ENCODE data around the gene CHST8.

- TF ChIP-seq CTCF (conservative IDR thresholded peaks at IDR 0.05; ENCODE audit: low read depth in 2 of 2), result no peak
- no peak for TF ChIP-seq POLR2AphosphoS5 (IDR thresholded peaks at IDR 0.05; ENCODE audit: low read depth)
- TF ChIP-seq, protein P1, sequence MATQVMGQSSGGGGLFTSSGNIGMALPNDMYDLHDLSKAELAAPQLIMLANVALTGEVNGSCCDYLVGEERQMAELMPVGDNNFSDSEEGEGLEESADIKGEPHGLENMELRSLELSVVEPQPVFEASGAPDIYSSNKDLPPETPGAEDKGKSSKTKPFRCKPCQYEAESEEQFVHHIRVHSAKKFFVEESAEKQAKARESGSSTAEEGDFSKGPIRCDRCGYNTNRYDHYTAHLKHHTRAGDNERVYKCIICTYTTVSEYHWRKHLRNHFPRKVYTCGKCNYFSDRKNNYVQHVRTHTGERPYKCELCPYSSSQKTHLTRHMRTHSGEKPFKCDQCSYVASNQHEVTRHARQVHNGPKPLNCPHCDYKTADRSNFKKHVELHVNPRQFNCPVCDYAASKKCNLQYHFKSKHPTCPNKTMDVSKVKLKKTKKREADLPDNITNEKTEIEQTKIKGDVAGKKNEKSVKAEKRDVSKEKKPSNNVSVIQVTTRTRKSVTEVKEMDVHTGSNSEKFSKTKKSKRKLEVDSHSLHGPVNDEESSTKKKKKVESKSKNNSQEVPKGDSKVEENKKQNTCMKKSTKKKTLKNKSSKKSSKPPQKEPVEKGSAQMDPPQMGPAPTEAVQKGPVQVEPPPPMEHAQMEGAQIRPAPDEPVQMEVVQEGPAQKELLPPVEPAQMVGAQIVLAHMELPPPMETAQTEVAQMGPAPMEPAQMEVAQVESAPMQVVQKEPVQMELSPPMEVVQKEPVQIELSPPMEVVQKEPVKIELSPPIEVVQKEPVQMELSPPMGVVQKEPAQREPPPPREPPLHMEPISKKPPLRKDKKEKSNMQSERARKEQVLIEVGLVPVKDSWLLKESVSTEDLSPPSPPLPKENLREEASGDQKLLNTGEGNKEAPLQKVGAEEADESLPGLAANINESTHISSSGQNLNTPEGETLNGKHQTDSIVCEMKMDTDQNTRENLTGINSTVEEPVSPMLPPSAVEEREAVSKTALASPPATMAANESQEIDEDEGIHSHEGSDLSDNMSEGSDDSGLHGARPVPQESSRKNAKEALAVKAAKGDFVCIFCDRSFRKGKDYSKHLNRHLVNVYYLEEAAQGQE (IDR thresholded peaks at IDR 0.05; ENCODE audit: unreplicated experiment), result no peak
- no peak for TF ChIP-seq EZH2 (IDR thresholded peaks at IDR 0.05; ENCODE audit: low read depth, unreplicated experiment)
- TF ChIP-seq CREB1 (CRISPR knock-in tag; IDR thresholded peaks at IDR 0.05; ENCODE audit: low read depth), result no peak
- TF ChIP-seq JUNB (IDR thresholded peaks at IDR 0.05; ENCODE audit: unreplicated experiment), result no peak
- no peak for TF ChIP-seq ZNF331 (CRISPR knock-in tag; IDR thresholded peaks at IDR 0.05; ENCODE audit: low read depth)
Measured at GRCh38 chr19:33702606-33703437, 81.1 kb downstream of the CHST8 start.

Measured in GM23338 (cell line).